NT2/D1 (cell line): ENCODE results near the gene EPHB2.
"Not testable (repeated sequence)": the region's sequence is repeated elsewhere in the genome, so short reads cannot be mapped to it uniquely, and the experiment has no call there.

Source experiments
- DNase-seq: peaks from one replicate; pipeline ENCODE4 v3.0.0-alpha.2; 2011; ENCODE audit warnings: low read depth, low spot score
- H3K27me3 ChIP-seq: 2 replicates; pipeline ENCODE4 v1.6.0; 2011; ENCODE audit warnings: mild to moderate bottlenecking; ENCODE audit not compliant: insufficient read length, insufficient read depth
- H3K36me3 ChIP-seq: 2 replicates; pipeline ENCODE4 v1.6.1; 2011; ENCODE audit warnings: mild to moderate bottlenecking, low read length, mixed read lengths; ENCODE audit not compliant: insufficient read depth, insufficient read length
- H3K4me1 ChIP-seq: 2 replicates; pipeline ENCODE4 v1.5.1; 2011; ENCODE audit not compliant: insufficient read depth, insufficient read length
- H3K4me3 ChIP-seq: 2 replicates; pipeline ENCODE4 v1.5.1; 2011; ENCODE audit warnings: low read depth; ENCODE audit not compliant: insufficient read length
- H3K9ac ChIP-seq: 2 replicates; pipeline ENCODE4 v1.6.0; 2011; ENCODE audit warnings: low read depth; ENCODE audit not compliant: insufficient read length
- H3K9me3 ChIP-seq: 2 replicates; pipeline ENCODE4 v1.5.1; 2011; ENCODE audit warnings: mild to moderate bottlenecking, low read length; ENCODE audit not compliant: insufficient read depth
- SUZ12 ChIP-seq: IDR thresholded peaks from 2 replicates; pipeline ENCODE4 v1.6.1; 2011; ENCODE audit not compliant: insufficient read length, insufficient read depth; ENCODE audit errors: extremely low read depth
- YY1 ChIP-seq: IDR thresholded peaks from 2 replicates; pipeline ENCODE4 v1.6.1; 2011; ENCODE audit not compliant: insufficient read length, insufficient read depth
- ZNF274 ChIP-seq: IDR thresholded peaks from 2 replicates; pipeline ENCODE4 v1.6.1; 2011; ENCODE audit warnings: mild to moderate bottlenecking, low read depth, low read length

EPHB2 gene

DNA sequence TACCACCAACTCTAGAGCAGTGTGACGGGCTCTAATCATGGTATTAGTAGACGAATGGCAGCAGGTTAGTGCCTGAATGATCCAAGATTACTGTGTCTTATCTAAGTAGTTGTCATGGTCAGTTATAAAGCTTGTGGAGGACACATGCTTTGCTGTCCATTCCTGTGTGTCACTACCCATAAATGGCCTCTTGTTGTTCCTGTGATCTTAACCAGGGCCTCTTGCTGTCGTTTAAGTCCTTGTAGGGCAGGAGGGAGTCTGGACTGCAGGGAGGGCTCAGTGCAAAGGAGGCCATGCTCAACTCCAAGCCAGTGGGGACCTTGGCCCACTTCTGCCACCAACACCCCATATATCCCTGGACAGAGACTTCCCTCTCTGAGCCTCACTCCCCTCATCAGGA, 130.5 kb downstream of the EPHB2 start:
- TF ChIP-seq SUZ12 (no peak), ZNF274 (no peak), YY1 (no peak)
- no peaks in the 10 kb centered on the region for H3K27me3 ChIP-seq
- no peaks in the 10 kb centered on the region for H3K36me3 ChIP-seq
- H3K4me3 ChIP-seq, result no peak overlapping the region
- peaks cover 2% of the 10 kb centered on the region for H3K4me1 ChIP-seq
- H3K9ac ChIP-seq, result no peak overlapping the region
- no peak for DNase-seq
- no peaks in the 10 kb centered on the region for H3K9me3 ChIP-seq

GRCh38 chr1:22841860-22842281, 131.2 kb downstream of the EPHB2 start:
- TF ChIP-seq ZNF274, result no peak
- no peak for TF ChIP-seq YY1
- no peak for TF ChIP-seq SUZ12
- Histone ChIP-seq H3K27me3 (no peaks in the 10 kb centered on the region), H3K4me1 (no peaks in the 10 kb centered on the region), H3K9ac (no peak overlapping the region), H3K9me3 (no peaks in the 10 kb centered on the region), H3K36me3 (no peaks in the 10 kb centered on the region), H3K4me3 (no peak overlapping the region)
- DNase-seq, result no peak

DNA sequence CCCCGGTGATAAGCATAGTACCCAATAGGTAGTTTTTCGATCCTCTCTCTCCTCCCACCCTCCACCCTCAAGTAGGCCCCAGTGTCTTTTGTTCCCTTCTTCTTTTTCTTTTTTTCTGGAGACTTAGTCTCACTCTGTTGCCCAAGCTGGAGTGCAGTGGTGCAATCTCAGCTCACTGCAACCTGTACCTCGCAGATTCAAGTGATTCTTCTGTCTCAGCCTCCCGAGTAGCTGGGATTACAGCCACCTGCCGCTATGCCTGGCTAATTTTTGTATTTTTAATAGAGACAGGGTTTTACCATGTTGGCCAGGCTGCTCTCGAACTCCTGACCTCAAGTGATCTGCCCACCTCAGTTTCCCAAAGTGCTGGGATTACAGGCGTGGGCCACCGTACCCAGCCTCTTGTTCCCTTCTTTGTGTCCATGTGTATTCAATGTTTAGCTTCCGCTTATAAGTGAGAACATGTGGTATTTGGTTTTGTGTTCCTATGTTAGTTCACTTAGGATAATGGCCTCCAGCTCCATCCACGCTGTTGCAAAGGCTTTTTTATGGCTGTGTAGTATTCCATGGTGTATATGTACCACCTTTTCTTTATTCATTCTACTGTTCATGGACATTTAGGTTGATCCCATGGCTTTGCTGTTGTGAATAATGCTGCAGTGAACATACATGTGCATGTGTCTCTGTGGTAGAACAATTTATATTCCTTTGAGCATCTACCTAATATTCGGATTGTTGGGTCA, 133.0 kb downstream of the EPHB2 start:
- H3K9ac ChIP-seq, DNase-seq, H3K27me3 ChIP-seq, H3K4me1 ChIP-seq, H3K9me3 ChIP-seq, H3K36me3 ChIP-seq, H3K4me3 ChIP-seq: not testable (repeated sequence)

GRCh38 chr1:22844621-22845020, 134.0 kb downstream of the EPHB2 start:
- Histone ChIP-seq H3K9ac (no peak overlapping the region), H3K36me3 (no peaks in the 10 kb centered on the region), H3K4me1 (no peaks in the 10 kb centered on the region), H3K9me3 (no peaks in the 10 kb centered on the region), H3K4me3 (no peak overlapping the region), H3K27me3 (no peaks in the 10 kb centered on the region)
- no peak for DNase-seq
- TF ChIP-seq ZNF274, result no peak
- TF ChIP-seq YY1, result no peak
- no peak for TF ChIP-seq SUZ12

- H3K4me1 ChIP-seq, result no peaks in the 10 kb centered on the region
- H3K9ac ChIP-seq, result no peak overlapping the region
- no peak for DNase-seq
- no peaks in the 10 kb centered on the region for H3K36me3 ChIP-seq
- H3K27me3 ChIP-seq, result no peaks in the 10 kb centered on the region
- no peaks in the 10 kb centered on the region for H3K9me3 ChIP-seq
- TF ChIP-seq SUZ12, result no peak
- no peak for TF ChIP-seq YY1
- no peak for TF ChIP-seq ZNF274
- no peak overlapping the region for H3K4me3 ChIP-seq
Observed at GRCh38 chr1:22845398-22845935, 134.8 kb downstream of the EPHB2 start.

GRCh38 chr1:22846458-22846857, 135.8 kb downstream of the EPHB2 start:
- Histone ChIP-seq H3K27me3 (no peaks in the 10 kb centered on the region), H3K9me3 (no peaks in the 10 kb centered on the region), H3K4me3 (no peak overlapping the region), H3K36me3 (no peaks in the 10 kb centered on the region), H3K4me1 (no peaks in the 10 kb centered on the region), H3K9ac (no peak overlapping the region)
- no peak for TF ChIP-seq SUZ12
- no peak for TF ChIP-seq YY1
- no peak for TF ChIP-seq ZNF274
- no peak for DNase-seq

GRCh38 chr1:22847249-22847648, 136.6 kb downstream of the EPHB2 start:
- Histone ChIP-seq H3K9ac (no peak overlapping the region), H3K36me3 (no peaks in the 10 kb centered on the region), H3K4me1 (no peaks in the 10 kb centered on the region), H3K4me3 (no peak overlapping the region), H3K9me3 (no peaks in the 10 kb centered on the region), H3K27me3 (no peaks in the 10 kb centered on the region)
- no peak for DNase-seq
- TF ChIP-seq YY1 (no peak), SUZ12 (no peak), ZNF274 (no peak)
